Keratinocyte (primary cell): ENCODE measurements around the gene HPN. TPM values are rescaled to one million over a fixed set of nuclear protein-coding genes. Genes with fewer than 3 reads are reported as not detected.

ENCODE experiments used
- DNase-seq: peaks from one replicate; pipeline ENCODE4 v3.0.0-alpha.2; 2011; ENCODE audit warnings: low read depth, missing footprints, low spot score
- FAIRE-seq: peaks from 2 replicates; lab custom pipeline; 2011; peaks lifted over from hg19 to GRCh38; lab: Jason Lieb, UNC
- H2AFZ ChIP-seq: 2 replicates; pipeline ENCODE4 v1.6.0; 2012; ENCODE audit warnings: low read length, control low read depth, inconsistent platforms; ENCODE audit not compliant: control insufficient read depth
- H3K27ac ChIP-seq: 2 replicates; pipeline ENCODE4 v1.5.1; 2011; ENCODE audit warnings: low read length; ENCODE audit not compliant: control insufficient read depth, insufficient read depth
- H3K27me3 ChIP-seq: 3 replicates; pipeline ENCODE4 v1.6.0; 2011; ENCODE audit warnings: low read length; ENCODE audit not compliant: control insufficient read depth, insufficient read depth; ENCODE audit errors: extremely low read depth
- H3K36me3 ChIP-seq, 2 experiments: 2 replicates in 1 of 2; 3 replicates in 1 of 2; pipeline ENCODE4 v1.5.1; 2011; ENCODE audit warnings: low read length in 2 of 2, mild to moderate bottlenecking in 1 of 2; ENCODE audit not compliant: control insufficient read depth in 2 of 2, insufficient read depth in 2 of 2; ENCODE audit errors: extremely low read depth in 1 of 2
- H3K4me1 ChIP-seq: 3 replicates; pipeline ENCODE4 v1.5.1; 2011; ENCODE audit warnings: low read length; ENCODE audit not compliant: control insufficient read depth, insufficient read depth; ENCODE audit errors: extremely low read depth
- H3K4me2 ChIP-seq: 3 replicates; pipeline ENCODE4 v1.6.0; 2011; ENCODE audit warnings: low read depth, low read length; ENCODE audit not compliant: control insufficient read depth, insufficient read depth; ENCODE audit errors: extremely low read depth
- H3K4me3 ChIP-seq, 3 experiments: fragments of 200-600 bp in 1 of 3; sonication (generic) in 1 of 3; 2 replicates in 2 of 3; 3 replicates in 1 of 3; pipeline ENCODE4 v1.5.1; 2011 to 2016; ENCODE audit warnings: low read length in 3 of 3, mild to moderate bottlenecking in 3 of 3, control low read depth in 2 of 3, inconsistent platforms in 1 of 3, low read depth in 1 of 3, mixed read lengths in 1 of 3, mixed run types in 1 of 3, moderate library complexity in 1 of 3; ENCODE audit not compliant: control insufficient read depth in 2 of 3, insufficient read depth in 2 of 3; ENCODE audit errors: extremely low read depth in 1 of 3
- H3K79me2 ChIP-seq: 2 replicates; pipeline ENCODE4 v1.6.0; 2012; ENCODE audit warnings: low read length; ENCODE audit not compliant: control insufficient read depth, insufficient read depth
- H3K9ac ChIP-seq: 3 replicates; pipeline ENCODE4 v1.6.0; 2011; ENCODE audit warnings: low read length; ENCODE audit not compliant: control insufficient read depth, insufficient read depth; ENCODE audit errors: extremely low read depth
- H3K9me1 ChIP-seq: 3 replicates; pipeline ENCODE4 v1.6.0; 2011; ENCODE audit warnings: low read length; ENCODE audit not compliant: control insufficient read depth, insufficient read depth; ENCODE audit errors: extremely low read depth
- H3K9me3 ChIP-seq: 2 replicates; pipeline ENCODE4 v1.5.1; 2012; ENCODE audit warnings: low read depth, low read length; ENCODE audit not compliant: control insufficient read depth
- H4K20me1 ChIP-seq: 3 replicates; pipeline ENCODE4 v1.6.0; 2011; ENCODE audit warnings: low read length; ENCODE audit not compliant: control insufficient read depth, insufficient read depth; ENCODE audit errors: extremely low read depth
- EZH2 ChIP-seq: IDR thresholded peaks from one replicate; pipeline ENCODE4 v1.6.1; 2012; ENCODE audit warnings: inconsistent platforms, mild to moderate bottlenecking, low read length, moderate library complexity
- dilution Hi-C: fragments of 300-500 bp; cut with MboI; formaldehyde crosslinking; loops from one replicate; pipeline ENCODE4 v1.7.0; 2020; ENCODE audit warnings: low sequenced_read_pairs; ENCODE audit not compliant: extremely low pct_ligation_motif_present
- polyA plus RNA-seq, 5 experiments: library from polyadenylated mRNA; depleted of rRNA in 3 of 5; stranded (reverse) in 3 of 5; stranded (forward) in 1 of 5; unstranded in 1 of 5; fragments of >200 nt; gene quantifications; 1 replicate in 1 of 5; 2 replicates in 3 of 5; 3 replicates in 1 of 5; pipeline versions ENCODE4 v1.2.1 to v1.2.3, GENCODE V29; 2011 to 2012; ENCODE audit warnings: missing spikeins in 2 of 5, low read depth in 1 of 5, low replicate concordance in 1 of 5
- TF ChIP-seq, protein P1 (sequence below), 3 experiments: IDR thresholded peaks in 1 of 3; conservative IDR thresholded peaks in 1 of 3; optimal IDR thresholded peaks in 1 of 3; 2 replicates in 2 of 3; 3 replicates in 1 of 3; pipeline versions ENCODE3 to v1.5.1; 2011; ENCODE audit warnings: low read length in 3 of 3, mild to moderate bottlenecking in 3 of 3, moderate library complexity in 2 of 3, control low read depth in 1 of 3, inconsistent platforms in 1 of 3; ENCODE audit not compliant: insufficient read depth in 2 of 3; ENCODE audit errors: extremely low read depth in 1 of 3

Gene HPN
- polyA plus RNA-seq, 1 donor (not counting 4 experiments of a cell fraction or from before 2014, with no cell fraction given): not detected

GRCh38 chr19:35115177-35115951 is 73.8 kb downstream of the HPN start, which contains the start of gene FXYD3:
TSS of gene FXYD3 (plus strand) at chr19:35115823. CDS start at chr19:35119377, 3,554 bp downstream.
- DNase-seq: no peak
- Histone ChIP-seq H3K27me3 (no peaks in the 10 kb centered on the region), H3K36me3 (peaks cover 0 to 8% of the 10 kb centered on the region in 2 experiments), H3K9ac (peak within 1 kb of the TSS; percentile 91), H4K20me1 (no peaks in the 10 kb centered on the region), H2AFZ (peak within 1 kb of the TSS; percentile 90), H3K9me3 (no peaks in the 10 kb centered on the region), H3K27ac (peak within 1 kb of the TSS; percentile 87), H3K79me2 (peaks cover 34% of the 10 kb centered on the region), H3K4me1 (peaks cover 58% of the 10 kb centered on the region), H3K4me2 (peak within 1 kb of the TSS; percentile 100), H3K9me1 (no peaks in the 10 kb centered on the region), H3K4me3 (peak within 1 kb of the TSS; percentile 93 to 95 (median 94))
- peak; percentile 9 for FAIRE-seq
- TF ChIP-seq, protein P1, sequence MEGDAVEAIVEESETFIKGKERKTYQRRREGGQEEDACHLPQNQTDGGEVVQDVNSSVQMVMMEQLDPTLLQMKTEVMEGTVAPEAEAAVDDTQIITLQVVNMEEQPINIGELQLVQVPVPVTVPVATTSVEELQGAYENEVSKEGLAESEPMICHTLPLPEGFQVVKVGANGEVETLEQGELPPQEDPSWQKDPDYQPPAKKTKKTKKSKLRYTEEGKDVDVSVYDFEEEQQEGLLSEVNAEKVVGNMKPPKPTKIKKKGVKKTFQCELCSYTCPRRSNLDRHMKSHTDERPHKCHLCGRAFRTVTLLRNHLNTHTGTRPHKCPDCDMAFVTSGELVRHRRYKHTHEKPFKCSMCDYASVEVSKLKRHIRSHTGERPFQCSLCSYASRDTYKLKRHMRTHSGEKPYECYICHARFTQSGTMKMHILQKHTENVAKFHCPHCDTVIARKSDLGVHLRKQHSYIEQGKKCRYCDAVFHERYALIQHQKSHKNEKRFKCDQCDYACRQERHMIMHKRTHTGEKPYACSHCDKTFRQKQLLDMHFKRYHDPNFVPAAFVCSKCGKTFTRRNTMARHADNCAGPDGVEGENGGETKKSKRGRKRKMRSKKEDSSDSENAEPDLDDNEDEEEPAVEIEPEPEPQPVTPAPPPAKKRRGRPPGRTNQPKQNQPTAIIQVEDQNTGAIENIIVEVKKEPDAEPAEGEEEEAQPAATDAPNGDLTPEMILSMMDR (optimal IDR thresholded peaks at IDR 0.05 in 1 of 3, IDR thresholded peaks at IDR 0.05 in 1 of 3, conservative IDR thresholded peaks at IDR 0.05 in 1 of 3; ENCODE audit: extremely low read depth in 1 of 3, insufficient read depth in 2 of 3, low read length in 3 of 3): no peak
- no peak for TF ChIP-seq EZH2
- dilution Hi-C loops: no loop called here

Other genes starting within 250 kb of the HPN start
- gene ZNF30, start 114.8 kb upstream of the HPN start, polyA plus RNA-seq: 2.8 to 4.6 TPM (median 4.1 TPM) in 3 replicates
- 1.9 to 2.5 TPM (median 2.0 TPM) in 3 replicates for gene ZNF792, start 77.5 kb upstream of the HPN start, polyA plus RNA-seq
- gene GRAMD1A, start 41.4 kb upstream of the HPN start, polyA plus RNA-seq: 22.1 to 26.8 TPM (median 24.6 TPM) in 3 replicates
- 0.30 to 0.46 TPM (median 0.45 TPM) in 3 replicates for gene SCN1B, start 11.3 kb upstream of the HPN start, polyA plus RNA-seq
- gene FXYD3, start 74.1 kb downstream of the HPN start, polyA plus RNA-seq: 563 to 2,415 TPM (median 851 TPM) in 3 replicates
- gene LGI4, start 93.3 kb downstream of the HPN start, polyA plus RNA-seq: 0.01 to 0.14 TPM (median 0.10 TPM) in 3 replicates
- 0.14 to 0.23 TPM (median 0.19 TPM) in 3 replicates for gene FXYD1, start 97.1 kb downstream of the HPN start, polyA plus RNA-seq
- gene FXYD7, start 101.5 kb downstream of the HPN start, polyA plus RNA-seq: 0.36 TPM in 1 of 3 replicates, not detected in the others
- gene FXYD5, start 113.0 kb downstream of the HPN start, polyA plus RNA-seq: 82.5 to 457 TPM (median 122 TPM) in 3 replicates
- not detected in 3 replicates for gene FAM187B, start 187.0 kb downstream of the HPN start, polyA plus RNA-seq
- 51.3 to 101 TPM (median 79.2 TPM) in 3 replicates for gene LSR, start 207.3 kb downstream of the HPN start, polyA plus RNA-seq
- gene USF2, start 227.2 kb downstream of the HPN start, polyA plus RNA-seq: 51.2 to 82.7 TPM (median 53.8 TPM) in 3 replicates
- not detected in 3 replicates for gene HAMP, start 240.8 kb downstream of the HPN start, polyA plus RNA-seq